ENCODE results near the gene CABLES2. TPM values are rescaled to one million over a fixed set of nuclear protein-coding genes. Genes with fewer than 3 reads are reported as not detected.
A peak's percentile ranks its signal among the peaks of the same experiment; 100 is the strongest.

Gene CABLES2
- polyA plus RNA-seq, 2 of the 4 experiments (the other 2 are of a cell fraction) = 3.9 to 7.7 TPM

- CTCF ChIA-PET = interaction anchor here (0.6 to 12.6 kb wide), 15 partner anchors 7 to 1609 kb away, joined by 3 to 290 read pairs (median 6); partner anchors contain the start of gene ADRM1
- POLR2A ChIA-PET = interaction anchor here (1.2 to 4.3 kb wide), 3 partner anchors 14 to 46 kb away, joined by 3 to 30 read pairs (median 6); partner anchors contain the start of gene RPS21
- H3K4me1 ChIP-seq = peaks cover 60% of the 10 kb centered on the region
- peak overlapping the region; percentile 97 to 99 for H3K27ac ChIP-seq
- H3K4me2 ChIP-seq = peak overlapping the region; percentile 91
- no peak for FAIRE-seq
- peak overlapping the region; percentile 100 for H3K4me3 ChIP-seq
- TF ChIP-seq ATOH8 (CRISPR knock-in tag; IDR thresholded peaks at IDR 0.05; ENCODE audit: low read depth) (peak; percentile 51; the same call in 1 of the 2 replicates), PBX3 (IDR thresholded peaks at IDR 0.05) (0 out of 2 replicates have a peak, but pooled peaks have one; percentile 17), REST (IDR thresholded peaks at IDR 0.05) (no peak), TP53 (CRISPR knock-in tag; IDR thresholded peaks at IDR 0.05) (no peak), POLR2A (IDR thresholded peaks at IDR 0.05; ENCODE audit: low read length) (peak; percentile 30), HOXB5 (CRISPR knock-in tag; IDR thresholded peaks at IDR 0.05) (peak; percentile 53; the same call in 1 of the 2 replicates), FOSL2 (IDR thresholded peaks at IDR 0.05) (no peak), FOSL2 (CRISPR knock-in tag; IDR thresholded peaks at IDR 0.05) (peak; percentile 74), MAX (IDR thresholded peaks at IDR 0.05) (0 out of 2 replicates have a peak, but pooled peaks have one; percentile 6), EP300 (IDR thresholded peaks at IDR 0.05) (no peak), PHF8 (IDR thresholded peaks at IDR 0.05; ENCODE audit: borderline replicate concordance, low read depth) (no peak), SMC3 (IDR thresholded peaks at IDR 0.05) (no peak), FOXS1 (CRISPR knock-in tag; IDR thresholded peaks at IDR 0.05) (no peak), GATA3 (IDR thresholded peaks at IDR 0.05; ENCODE audit: borderline replicate concordance) (no peak), NR3C1 (IDR thresholded peaks at IDR 0.05) (no peak), ZNF302 (CRISPR knock-in tag; IDR thresholded peaks at IDR 0.05) (peak; percentile 37; the same call in 1 of the 2 replicates), RCOR1 (IDR thresholded peaks at IDR 0.05; ENCODE audit: low read depth, low read length) (no peak), KDM5A (IDR thresholded peaks at IDR 0.05) (no peak), KDM1A (IDR thresholded peaks at IDR 0.05; ENCODE audit: low read depth) (no peak), RAD21 (conservative IDR thresholded peaks at IDR 0.05 in 1 of 2, IDR thresholded peaks at IDR 0.05 in 1 of 2) (no peak), MAZ (IDR thresholded peaks at IDR 0.05; ENCODE audit: borderline replicate concordance, low read depth, low read length) (no peak), RFX5 (IDR thresholded peaks at IDR 0.05) (no peak), CEBPB (IDR thresholded peaks at IDR 0.05) (peak in 1 of 2 experiments; percentile 22; a peak in 1 of 4 replicates)
- no peak for ATAC-seq
- H3K9me3 ChIP-seq = no peaks in the 10 kb centered on the region
- peak in 1 of 2 experiments; percentile 62 for DNase-seq (ENCODE audit: low read depth in 1 of 2, low spot score in 1 of 2)
- 11% methylated on average over 15 of the region's 22 CpGs for WGBS (ENCODE audit: missing lambda C conversion rate)
Observed at GRCh38 chr20:62363920-62364851, 42.9 kb downstream of the CABLES2 start.
